ENCODE results near the gene PSMD10.

DNA sequence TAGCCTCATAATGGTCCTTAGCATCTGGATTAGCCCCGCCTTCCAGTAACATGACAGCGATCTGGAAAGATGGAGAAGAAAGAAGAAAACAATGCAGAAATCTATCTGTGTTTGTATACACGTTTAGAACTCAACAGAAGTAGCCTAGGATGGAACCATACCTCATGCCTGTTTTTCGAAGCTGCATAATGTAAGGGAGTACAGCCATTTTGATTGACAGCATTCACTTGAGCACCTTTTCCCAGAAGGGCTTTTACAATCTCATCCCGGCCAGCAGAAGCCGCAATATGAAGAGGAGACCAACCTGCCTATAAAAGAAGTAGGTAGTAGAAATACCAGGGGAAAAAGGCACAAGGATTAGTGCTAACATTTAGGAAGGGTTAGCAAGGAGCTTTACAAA, 3.5 kb downstream of the PSMD10 start:
- TF ChIP-seq, protein P1, sequence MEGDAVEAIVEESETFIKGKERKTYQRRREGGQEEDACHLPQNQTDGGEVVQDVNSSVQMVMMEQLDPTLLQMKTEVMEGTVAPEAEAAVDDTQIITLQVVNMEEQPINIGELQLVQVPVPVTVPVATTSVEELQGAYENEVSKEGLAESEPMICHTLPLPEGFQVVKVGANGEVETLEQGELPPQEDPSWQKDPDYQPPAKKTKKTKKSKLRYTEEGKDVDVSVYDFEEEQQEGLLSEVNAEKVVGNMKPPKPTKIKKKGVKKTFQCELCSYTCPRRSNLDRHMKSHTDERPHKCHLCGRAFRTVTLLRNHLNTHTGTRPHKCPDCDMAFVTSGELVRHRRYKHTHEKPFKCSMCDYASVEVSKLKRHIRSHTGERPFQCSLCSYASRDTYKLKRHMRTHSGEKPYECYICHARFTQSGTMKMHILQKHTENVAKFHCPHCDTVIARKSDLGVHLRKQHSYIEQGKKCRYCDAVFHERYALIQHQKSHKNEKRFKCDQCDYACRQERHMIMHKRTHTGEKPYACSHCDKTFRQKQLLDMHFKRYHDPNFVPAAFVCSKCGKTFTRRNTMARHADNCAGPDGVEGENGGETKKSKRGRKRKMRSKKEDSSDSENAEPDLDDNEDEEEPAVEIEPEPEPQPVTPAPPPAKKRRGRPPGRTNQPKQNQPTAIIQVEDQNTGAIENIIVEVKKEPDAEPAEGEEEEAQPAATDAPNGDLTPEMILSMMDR (IDR thresholded peaks at IDR 0.05) = no peak
- TF ChIP-seq EP300 (IDR thresholded peaks at IDR 0.05; ENCODE audit: low read depth) = no peak
- no peak for TF ChIP-seq POLR2A (IDR thresholded peaks at IDR 0.05)
